Measurements from ENCODE around the gene NUDT9. TPM values are rescaled to one million over a fixed set of nuclear protein-coding genes. Genes with fewer than 3 reads are reported as not detected.
A peak's percentile ranks its signal among the peaks of the same experiment; 100 is the strongest.

The NUDT9 gene
- total RNA-seq, 2 donors from 2014 or later = 27.8 to 35.9 TPM

DNA sequence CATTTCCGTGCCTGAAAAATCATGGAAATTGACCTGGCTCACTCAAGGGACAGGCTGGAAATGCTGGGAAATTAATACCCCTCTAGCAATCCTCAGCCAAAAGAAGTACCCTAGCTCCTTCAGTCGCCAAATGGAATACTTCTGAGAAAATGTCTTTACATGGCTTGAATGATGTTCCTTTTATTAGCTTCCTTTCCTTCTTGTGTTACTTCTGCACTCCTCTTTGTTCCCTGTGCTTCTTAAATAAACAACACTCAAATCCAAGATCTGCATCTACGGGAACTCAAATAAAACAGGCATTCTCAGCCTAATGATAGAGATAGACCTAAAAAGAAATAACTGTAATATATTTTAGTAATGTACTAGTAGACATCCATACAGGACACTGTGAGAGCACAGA is 70.7 kb downstream of the NUDT9 start:
- intact Hi-C loops (cut with DNase I, micrococcal nuclease) = no loop called here
- no peak for DNase-seq
- ATAC-seq = no peak

DNA sequence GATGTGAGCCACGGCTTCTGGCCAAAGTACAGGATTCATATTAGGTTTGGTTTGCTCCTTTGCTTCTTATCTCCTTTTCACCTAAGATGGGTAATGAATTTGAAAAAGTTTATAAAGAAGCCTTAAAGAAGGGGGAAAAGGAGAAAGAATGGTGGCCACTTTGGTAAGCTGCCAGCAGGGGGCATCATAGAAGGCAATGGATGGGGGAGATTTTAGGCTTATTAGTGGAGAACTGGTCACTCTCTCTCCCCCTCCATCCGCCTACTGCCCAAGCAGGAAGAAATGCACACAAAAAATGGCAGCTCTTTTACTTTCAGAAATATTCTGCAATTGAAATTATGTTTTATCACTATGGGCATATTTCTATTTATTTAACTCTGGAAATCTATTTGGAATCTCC is 74.8 kb downstream of the NUDT9 start:
- intact Hi-C loops (cut with DNase I, micrococcal nuclease) = no loop called here
- DNase-seq (no peak), ATAC-seq (no peak)

DNA sequence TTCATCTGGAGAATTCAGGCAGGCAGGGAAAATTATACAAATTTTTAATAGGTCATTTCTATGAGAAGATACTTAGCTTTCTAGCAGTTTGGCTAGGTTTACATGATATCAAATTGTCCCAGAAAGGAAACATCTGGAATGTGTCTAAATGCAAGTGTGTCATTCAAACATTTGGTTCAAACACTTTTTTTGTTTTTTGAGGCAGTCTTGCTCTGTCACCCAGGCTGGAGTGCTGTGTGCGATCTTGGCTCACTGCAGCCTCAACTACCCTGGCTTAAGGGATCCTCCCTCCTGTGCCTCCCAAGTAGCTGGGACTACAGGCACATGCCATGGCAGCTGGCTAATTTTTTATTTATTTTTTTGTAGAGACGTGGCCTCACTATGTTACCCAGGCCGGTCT is 75.2 kb downstream of the NUDT9 start:
- intact Hi-C loops (cut with DNase I, micrococcal nuclease) = no loop called here
- no peak for DNase-seq
- ATAC-seq = no peak

DNA sequence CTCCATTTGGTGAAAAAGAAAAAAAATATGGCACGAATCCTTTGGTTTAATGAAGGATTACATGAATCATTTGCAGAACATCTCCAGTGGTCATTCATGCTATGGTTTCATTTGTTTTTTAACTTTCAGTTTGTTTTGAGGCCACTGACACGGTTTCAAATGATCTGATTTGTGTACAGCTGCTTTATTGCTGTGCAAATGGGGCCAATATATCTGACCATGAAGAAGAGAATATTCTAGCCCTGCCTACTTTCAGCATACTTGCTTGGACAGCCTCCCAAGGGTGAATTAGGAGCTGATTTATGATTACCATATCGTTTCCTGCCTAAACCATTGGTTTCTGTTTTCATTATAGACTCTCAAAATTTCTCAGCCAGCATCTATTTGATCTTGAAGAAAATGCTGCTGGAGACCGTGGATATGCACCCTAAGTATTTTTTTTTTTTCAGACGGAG is 76.1 kb downstream of the NUDT9 start:
- DNase-seq (no peak), ATAC-seq (peak; percentile 34)
- intact Hi-C loops (cut with DNase I, micrococcal nuclease) = no loop called here

DNA sequence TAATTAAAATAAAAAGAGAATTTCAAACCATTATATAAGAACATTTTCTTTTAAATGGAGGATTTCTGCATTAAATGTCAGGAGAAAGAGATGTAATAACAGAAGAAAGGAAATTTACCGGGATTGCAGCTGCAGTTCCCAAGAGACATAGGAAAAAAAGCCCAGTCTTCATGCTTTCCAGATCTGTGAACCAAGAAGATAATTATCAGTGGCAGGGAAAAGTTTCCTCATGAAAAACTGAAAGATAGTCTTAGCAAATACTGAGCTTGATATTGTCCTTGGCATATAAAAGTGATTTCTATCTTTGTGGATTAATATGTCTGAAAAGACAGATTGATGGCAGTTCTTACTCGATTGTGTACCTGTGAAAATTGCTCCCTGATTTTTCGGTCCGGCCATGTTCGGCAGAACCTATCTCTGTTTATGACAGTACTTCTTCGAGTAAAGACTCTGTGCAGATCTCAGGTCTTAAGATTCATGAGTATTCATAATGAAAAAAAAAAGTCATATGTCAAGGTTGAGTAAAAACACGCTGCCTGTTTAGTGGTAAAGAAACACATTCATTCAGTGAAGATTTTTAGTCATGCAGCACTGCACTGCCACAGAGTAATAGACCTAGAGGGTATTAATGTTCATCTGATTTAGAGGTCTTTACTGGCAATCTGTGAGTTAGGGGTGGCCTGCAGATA is 77.2 kb downstream of the NUDT9 start:
- ATAC-seq (no peak), DNase-seq (no peak)
- intact Hi-C loops (cut with DNase I, micrococcal nuclease) = no loop called here

DNA sequence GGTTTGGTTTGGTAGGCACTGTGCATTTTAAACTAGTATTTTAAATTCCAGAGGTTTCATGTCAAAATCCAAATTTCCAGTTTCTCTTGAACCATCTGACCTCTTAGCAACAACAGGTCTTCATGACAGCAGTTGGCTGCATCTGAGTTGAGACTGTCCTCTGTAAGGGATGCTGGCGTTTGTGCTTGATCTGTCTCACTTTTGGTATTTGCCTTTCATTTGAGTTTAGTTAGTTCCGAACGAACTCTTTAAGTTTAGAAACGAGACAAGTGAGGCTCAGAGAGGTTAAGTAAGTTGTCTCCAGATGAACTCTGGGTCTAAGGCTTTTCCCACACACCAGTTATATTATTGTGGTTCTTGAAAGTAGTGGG is 77.7 kb downstream of the NUDT9 start:
- DNase-seq = no peak
- intact Hi-C loops (cut with DNase I, micrococcal nuclease) = no loop called here
- ATAC-seq = no peak

DNA sequence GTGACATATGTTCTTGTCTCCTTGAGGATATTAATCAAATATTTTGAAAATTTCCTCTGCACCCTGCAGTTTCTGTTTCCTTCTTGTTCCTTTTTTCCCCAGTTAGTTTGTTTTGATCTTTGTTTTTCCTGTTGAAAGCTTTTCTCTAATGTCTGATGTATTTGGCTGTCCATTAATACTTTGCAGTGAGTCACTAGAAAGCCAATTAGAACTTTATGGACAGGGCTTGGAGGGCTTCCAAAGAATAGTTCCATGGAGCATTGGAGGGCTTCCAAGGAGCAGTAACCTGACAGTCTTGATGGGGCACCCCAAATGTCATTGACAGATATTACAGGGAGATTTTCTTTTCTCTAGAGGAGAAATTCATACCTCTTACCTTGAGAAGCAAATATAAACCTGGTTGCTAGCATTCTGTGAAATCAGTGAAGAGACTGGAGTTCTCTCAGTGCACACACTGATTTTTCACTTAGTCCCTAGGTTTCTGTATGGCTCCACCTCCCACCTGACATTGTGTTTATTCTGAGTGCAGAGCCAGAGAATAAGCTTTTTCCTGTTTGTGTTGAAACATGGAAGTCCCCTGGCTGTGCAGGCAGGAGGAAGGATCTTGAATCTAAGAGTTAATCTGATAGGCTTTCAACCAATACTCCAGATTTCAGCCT is 80.3 kb downstream of the NUDT9 start:
- DNase-seq = no peak
- intact Hi-C loops (cut with DNase I, micrococcal nuclease) = no loop called here
- ATAC-seq = no peak

DNA sequence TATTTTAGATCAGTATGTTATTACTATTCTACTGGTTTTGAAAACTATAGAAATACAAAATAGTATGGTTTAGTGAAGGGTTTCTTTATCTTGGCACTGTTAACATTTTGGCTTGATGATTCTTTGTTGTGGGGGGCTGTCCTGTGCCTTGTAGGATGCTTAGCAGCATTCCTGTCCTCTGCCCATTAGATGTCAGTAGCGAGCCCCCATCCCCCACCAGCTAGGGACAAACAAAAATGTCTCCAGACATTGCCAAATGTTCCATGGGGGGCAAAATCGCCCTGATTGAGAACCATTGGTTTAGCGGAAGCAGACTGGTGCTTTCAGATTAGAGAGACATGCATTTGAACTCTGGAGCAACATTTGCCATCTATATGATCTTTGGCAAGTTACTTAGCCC is 83.5 kb downstream of the NUDT9 start:
- no peak for DNase-seq
- intact Hi-C loops (cut with DNase I, micrococcal nuclease) = no loop called here
- no peak for ATAC-seq

DNA sequence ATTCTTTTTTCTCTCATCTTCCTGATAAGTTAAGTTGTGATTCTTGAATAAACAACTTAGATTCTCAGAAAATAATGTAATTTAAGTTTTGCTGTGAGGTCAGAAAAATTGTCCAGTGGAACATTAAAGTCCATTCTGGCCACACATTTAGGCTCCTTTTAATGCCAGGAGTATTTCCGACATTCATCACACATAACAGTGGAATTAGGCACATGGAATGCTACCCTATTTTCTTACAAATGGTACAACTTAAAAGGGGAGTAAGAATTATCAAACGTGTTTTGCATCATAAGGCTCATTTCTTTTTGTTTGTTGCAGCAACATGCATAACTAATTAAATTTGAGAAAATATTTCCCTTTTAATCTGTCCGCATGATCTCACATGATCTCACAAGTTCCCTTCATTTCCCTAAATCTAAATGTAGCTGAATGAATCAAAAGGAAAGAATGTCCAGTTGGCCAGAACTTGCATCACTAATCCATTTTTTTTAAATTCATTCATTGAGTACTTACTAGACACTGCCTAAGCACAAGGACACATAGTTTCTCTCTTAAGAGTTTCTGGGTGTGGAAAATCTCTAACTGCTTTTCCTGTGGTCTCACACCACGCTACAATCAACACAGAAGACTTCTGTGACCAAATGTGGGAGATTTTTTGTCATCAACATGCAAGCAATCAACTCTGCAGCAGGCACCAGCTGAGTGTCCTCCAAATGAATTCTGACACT is 84.8 kb downstream of the NUDT9 start:
- intact Hi-C loops (cut with DNase I, micrococcal nuclease) = no loop called here
- DNase-seq (no peak), ATAC-seq (no peak)

Other genes with a start within 250 kb of the NUDT9 start
- 10 to 100 TPM; 19.1 to 22.5 TPM for gene KLHL8, start 202.0 kb upstream of the NUDT9 start, total RNA-seq
- gene HSD17B13, start 99.7 kb upstream of the NUDT9 start, total RNA-seq = 1 to 10 TPM in 1 of 2 donors, under 1 TPM in 1; 0.76 to 1.1 TPM
- gene HSD17B11, start 31.4 kb upstream of the NUDT9 start, total RNA-seq = 100 to 1,000 TPM; 243 to 253 TPM
- gene SPARCL1, start 106.8 kb downstream of the NUDT9 start, total RNA-seq = 10 to 100 TPM; 31.8 to 97.8 TPM
- not detected for gene DSPP, start 186.0 kb downstream of the NUDT9 start, total RNA-seq
- not detected for gene DMP1, start 227.7 kb downstream of the NUDT9 start, total RNA-seq

All from left colon (tissue), 2 donors.